Central memory CD8-positive, alpha-beta T cell (primary cell): Measurements from ENCODE around the gene CLBA1.

Experiments
- ATAC-seq: fragments of 150-1000 bp; cut with Tn5 transposase; replicated peaks from 2 replicates; pipeline ENCODE4 v1.10.0; 2022; ENCODE audit warnings: mild to moderate bottlenecking, moderate FRiP score, moderate number of reproducible peaks; ENCODE audit not compliant: poor library complexity, severe bottlenecking; ENCODE audit errors: extremely low read depth
- DNase-seq, 2 donors: peaks; one replicate each; pipeline ENCODE4 v3.0.0; 2021; ENCODE audit warnings: low spot score in 2 of 2
- H3K27ac Mint-ChIP-seq: one replicate; pipeline ENCODE4 v1.8.0; 2022; ENCODE audit warnings: low read depth, mild to moderate bottlenecking, moderate library complexity, mixed read lengths
- H3K27me3 Mint-ChIP-seq: one replicate; pipeline ENCODE4 v1.8.0; 2022; ENCODE audit warnings: mixed read lengths
- H3K36me3 Mint-ChIP-seq: one replicate; pipeline ENCODE4 v1.8.0; 2022; ENCODE audit warnings: mild to moderate bottlenecking, moderate library complexity, mixed read lengths; ENCODE audit not compliant: insufficient read depth
- H3K4me1 Mint-ChIP-seq: one replicate; pipeline ENCODE4 v1.8.0; 2022; ENCODE audit warnings: mixed read lengths
- H3K4me3 Mint-ChIP-seq: one replicate; pipeline ENCODE4 v1.8.0; 2022; ENCODE audit warnings: mild to moderate bottlenecking, moderate library complexity, mixed read lengths
- H3K9me3 Mint-ChIP-seq: one replicate; pipeline ENCODE4 v1.8.0; 2022; ENCODE audit warnings: mixed read lengths

The CLBA1 gene

GRCh38 chr14:104974665-104975390 lies 10.8 kb upstream of the CLBA1 start:
- H3K27ac Mint-ChIP-seq = no peak overlapping the region
- no peaks in the 10 kb centered on the region for H3K9me3 Mint-ChIP-seq
- H3K4me1 Mint-ChIP-seq = peaks cover 9% of the 10 kb centered on the region
- H3K4me3 Mint-ChIP-seq = no peak overlapping the region
- ATAC-seq (no peak), DNase-seq (no peak)
- peaks cover 18% of the 10 kb centered on the region for H3K27me3 Mint-ChIP-seq
- peaks cover 3% of the 10 kb centered on the region for H3K36me3 Mint-ChIP-seq

- Mint-ChIP-seq H3K4me3 (peak overlapping the region; percentile 51), H3K27ac (peak overlapping the region; percentile 11), H3K36me3 (peaks cover 3% of the 10 kb centered on the region), H3K9me3 (no peaks in the 10 kb centered on the region), H3K4me1 (peaks cover 9% of the 10 kb centered on the region), H3K27me3 (peaks cover 18% of the 10 kb centered on the region)
- DNase-seq (no peak), ATAC-seq (peak; percentile 16)
Measured at GRCh38 chr14:104975481-104976197, 9.9 kb upstream of the CLBA1 start.

- H3K4me3 Mint-ChIP-seq = peak overlapping the region; percentile 51
- H3K4me1 Mint-ChIP-seq = peaks cover 9% of the 10 kb centered on the region
- peaks cover 3% of the 10 kb centered on the region for H3K36me3 Mint-ChIP-seq
- DNase-seq (peak; percentile 80 to 91), ATAC-seq (peak; percentile 90)
- H3K27me3 Mint-ChIP-seq = peaks cover 18% of the 10 kb centered on the region
- H3K27ac Mint-ChIP-seq = peak overlapping the region; percentile 11
- H3K9me3 Mint-ChIP-seq = no peaks in the 10 kb centered on the region
Measured at GRCh38 chr14:104976198-104977007, 9.2 kb upstream of the CLBA1 start.

GRCh38 chr14:104977008-104977680 lies 8.4 kb upstream of the CLBA1 start:
- Mint-ChIP-seq H3K27me3 (peaks cover 18% of the 10 kb centered on the region), H3K27ac (no peak overlapping the region), H3K4me3 (peak overlapping the region; percentile 61), H3K4me1 (peaks cover 9% of the 10 kb centered on the region), H3K36me3 (peaks cover 3% of the 10 kb centered on the region), H3K9me3 (no peaks in the 10 kb centered on the region)
- ATAC-seq (no peak), DNase-seq (no peak)

- no peak for ATAC-seq
Measured at GRCh38 chr14:104977681-104978653, 7.6 kb upstream of the CLBA1 start, which contains the start of gene AHNAK2. AHNAK2 (minus strand) TSS chr14:104978374; CDS start chr14:104978237, 137 bp downstream.

DNA sequence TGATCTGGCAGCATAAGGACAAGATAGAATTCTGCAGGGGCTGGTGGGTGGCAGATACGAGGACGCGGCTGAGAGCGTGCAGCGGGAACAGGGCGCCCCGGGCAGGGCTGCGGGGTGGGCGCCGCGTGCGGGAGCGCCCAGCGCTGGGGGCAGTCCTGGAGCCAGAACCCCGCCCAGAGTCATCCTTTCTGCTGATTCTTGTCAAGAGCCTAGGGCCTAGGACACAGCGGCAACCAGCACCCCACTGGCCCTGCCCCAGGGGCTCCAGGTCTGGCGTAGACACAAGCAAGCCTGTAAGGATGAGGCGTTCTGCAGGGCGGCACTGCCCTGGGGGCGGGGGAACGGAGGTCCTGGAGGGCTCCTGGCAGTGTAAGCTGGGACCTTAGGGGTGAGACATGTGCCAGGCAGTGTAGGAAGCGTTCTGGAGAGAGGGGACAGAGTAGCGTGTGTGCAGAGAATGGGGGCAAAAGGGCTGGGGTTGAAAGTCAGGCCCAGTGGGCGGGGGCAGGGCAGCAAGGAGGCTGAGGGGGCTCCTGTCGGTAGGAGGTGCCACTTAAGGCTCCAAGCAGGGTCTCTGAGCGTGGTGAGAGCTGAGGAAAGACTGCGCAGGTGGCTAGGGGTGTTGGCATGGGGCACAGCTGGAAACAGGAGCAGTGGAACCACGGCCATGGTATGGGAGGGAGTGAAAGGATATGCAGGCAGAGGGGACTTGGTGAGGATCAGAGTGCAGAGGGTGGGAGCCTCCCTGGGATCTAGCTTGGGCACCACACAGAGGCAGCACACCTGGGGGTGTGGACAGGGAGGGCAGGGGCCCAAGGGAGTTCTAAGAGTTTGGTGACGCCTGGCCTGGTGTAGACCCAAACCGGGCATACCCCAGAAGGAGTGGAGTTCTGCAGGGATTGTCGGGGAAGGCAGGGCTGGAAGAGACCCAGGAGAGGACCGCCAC lies 6.6 kb upstream of the CLBA1 start:
- no peaks in the 10 kb centered on the region for H3K9me3 Mint-ChIP-seq
- H3K27ac Mint-ChIP-seq = no peak overlapping the region
- H3K4me3 Mint-ChIP-seq = peak overlapping the region; percentile 31
- H3K4me1 Mint-ChIP-seq = peaks cover 9% of the 10 kb centered on the region
- H3K36me3 Mint-ChIP-seq = peaks cover 5% of the 10 kb centered on the region
- DNase-seq (no peak), ATAC-seq (no peak)
- peaks cover 18% of the 10 kb centered on the region for H3K27me3 Mint-ChIP-seq

More at GRCh38 chr14:104977681-104978653, 7.6 kb upstream of the CLBA1 start, which contains the start of gene AHNAK2:
- peaks cover 9% of the 10 kb centered on the region for H3K4me1 Mint-ChIP-seq
- no peak within 1 kb of the TSS for H3K27ac Mint-ChIP-seq
- no peak for DNase-seq
- H3K36me3 Mint-ChIP-seq = peaks cover 3% of the 10 kb centered on the region
- H3K27me3 Mint-ChIP-seq = peaks cover 18% of the 10 kb centered on the region
- H3K9me3 Mint-ChIP-seq = no peaks in the 10 kb centered on the region
- peak within 1 kb of the TSS; percentile 61 for H3K4me3 Mint-ChIP-seq

DNA sequence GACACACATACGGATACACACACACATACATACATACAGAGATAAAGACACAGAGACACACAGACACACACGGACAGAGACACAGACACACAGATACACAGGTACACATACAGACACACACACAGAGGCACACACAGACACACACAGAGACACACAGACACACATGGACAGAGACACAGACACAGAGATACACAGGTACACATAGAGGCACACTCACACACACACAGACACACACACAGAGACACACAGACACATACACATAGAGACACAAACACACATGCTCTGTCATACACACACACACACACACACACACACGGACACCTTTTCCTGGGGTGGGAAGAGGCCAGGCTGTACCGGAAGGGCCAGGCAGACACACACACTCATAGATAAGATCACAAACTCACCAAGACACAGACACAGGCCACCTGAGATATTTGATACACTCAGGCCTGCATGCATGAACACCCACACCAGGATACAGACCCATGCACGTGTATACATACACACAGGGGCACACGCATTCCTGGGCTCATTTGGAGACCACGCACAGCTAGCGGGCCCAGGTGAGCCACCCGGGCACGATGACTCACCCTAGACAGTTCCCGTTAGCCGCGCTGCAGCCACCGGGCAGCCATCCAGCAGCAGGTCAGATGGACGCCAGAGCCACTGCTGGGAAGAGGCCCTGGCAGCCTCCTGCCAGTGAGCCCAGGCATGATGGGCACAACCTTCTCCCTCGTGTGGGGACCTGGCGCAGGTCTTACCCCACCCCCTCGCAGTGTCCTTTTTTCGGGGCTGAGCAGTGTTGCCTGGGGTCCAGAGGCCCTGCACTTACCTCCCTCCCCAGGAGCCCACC lies 5.6 kb upstream of the CLBA1 start:
- Mint-ChIP-seq H3K27me3 (peaks cover 18% of the 10 kb centered on the region), H3K36me3 (peaks cover 12% of the 10 kb centered on the region), H3K27ac (no peak overlapping the region), H3K9me3 (no peaks in the 10 kb centered on the region), H3K4me3 (no peak overlapping the region), H3K4me1 (peaks cover 9% of the 10 kb centered on the region)
- ATAC-seq (no peak), DNase-seq (no peak)

DNA sequence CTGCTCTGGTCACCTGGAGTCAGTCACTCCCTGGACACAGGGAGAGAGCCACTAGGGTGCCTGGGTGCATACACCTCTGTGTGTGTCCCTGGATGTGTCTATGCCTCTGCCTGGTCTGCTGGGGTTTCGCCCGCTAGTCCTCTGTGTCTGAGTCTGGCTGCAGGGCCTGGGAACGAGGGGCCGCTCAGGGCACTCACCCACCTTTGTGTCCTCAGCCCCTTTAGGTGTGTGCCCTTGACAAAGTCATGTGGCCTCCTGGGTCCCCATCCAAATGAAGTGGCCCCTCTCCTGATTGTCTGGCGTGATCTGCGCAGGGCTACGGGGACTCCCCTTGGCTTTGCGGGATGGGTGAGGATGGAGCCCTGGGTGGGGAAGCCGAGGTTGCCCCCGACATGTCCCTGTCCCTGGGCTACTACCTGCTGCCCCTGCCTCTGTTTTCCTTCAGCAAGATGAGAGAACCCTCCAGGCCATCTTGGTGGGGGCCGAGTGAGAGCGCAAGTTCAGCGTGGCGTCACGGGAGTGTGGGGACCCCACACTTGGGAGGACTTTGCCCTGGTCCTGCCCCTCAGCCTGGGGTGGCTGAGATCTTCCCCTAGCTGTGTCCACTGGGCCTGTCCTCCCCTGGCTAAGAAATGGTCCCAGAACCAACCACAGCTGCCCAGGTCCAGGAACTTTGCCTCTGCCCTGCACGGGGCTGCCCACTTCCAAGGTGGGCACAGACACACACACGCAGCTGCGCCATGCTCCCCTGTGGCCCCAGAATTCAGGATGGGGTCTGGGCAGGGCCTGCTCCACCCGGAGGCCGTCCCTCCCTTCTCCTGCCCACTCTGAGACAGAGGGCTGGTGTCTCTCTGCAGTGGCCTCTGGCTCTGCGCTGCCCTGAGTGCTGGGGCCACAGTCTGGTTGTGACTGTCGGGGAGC lies 4.7 kb upstream of the CLBA1 start:
- Mint-ChIP-seq H3K36me3 (peaks cover 12% of the 10 kb centered on the region), H3K9me3 (no peaks in the 10 kb centered on the region), H3K27me3 (peaks cover 16% of the 10 kb centered on the region), H3K27ac (no peak overlapping the region), H3K4me1 (peaks cover 5% of the 10 kb centered on the region), H3K4me3 (no peak overlapping the region)
- DNase-seq (no peak), ATAC-seq (no peak)

DNA sequence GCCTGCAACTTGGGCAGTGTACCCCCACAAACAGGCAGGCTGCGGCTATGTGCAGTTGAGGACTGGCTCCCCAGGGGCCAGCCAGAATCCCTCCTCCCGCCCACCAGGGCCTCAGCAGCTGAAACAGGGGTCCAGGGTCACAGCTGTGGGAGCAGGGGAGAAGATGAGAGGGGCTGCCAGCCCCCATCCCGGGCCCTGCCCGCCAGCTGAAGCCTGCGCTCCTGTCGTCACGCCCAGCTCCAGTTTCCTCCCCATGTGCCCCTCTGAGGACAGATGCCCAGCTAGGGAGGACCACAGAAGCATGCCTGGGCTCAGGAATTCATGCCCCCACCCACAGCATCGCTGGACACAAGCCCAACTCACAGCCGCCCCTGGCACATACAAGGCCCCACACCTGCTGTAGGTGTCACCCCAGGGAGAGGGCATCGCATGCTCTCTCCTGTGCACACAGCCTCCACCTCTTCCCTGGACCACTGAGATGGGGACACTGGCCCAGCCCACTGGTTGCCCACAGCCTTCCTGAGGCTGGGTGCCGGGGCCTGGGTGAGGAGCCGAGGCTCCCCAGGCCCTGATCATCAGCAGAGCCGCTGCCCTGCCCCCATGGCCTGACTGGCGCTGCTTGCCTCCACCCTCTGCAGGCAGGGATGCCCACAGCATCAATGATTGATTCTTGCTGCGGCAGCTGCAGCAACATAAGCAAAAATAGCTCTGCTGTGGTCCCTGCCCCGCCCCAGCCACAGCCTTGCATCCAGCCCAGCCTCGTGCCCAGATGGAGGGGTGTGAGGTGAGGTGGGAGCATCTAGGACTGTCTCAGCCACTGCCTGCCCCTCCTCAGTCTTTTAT lies 3.7 kb upstream of the CLBA1 start:
- H3K4me1 Mint-ChIP-seq = no peaks in the 10 kb centered on the region
- no peak for ATAC-seq
- no peak for DNase-seq
- H3K4me3 Mint-ChIP-seq = no peak overlapping the region
- no peak overlapping the region for H3K27ac Mint-ChIP-seq
- H3K27me3 Mint-ChIP-seq = peaks cover 8% of the 10 kb centered on the region
- H3K36me3 Mint-ChIP-seq = peaks cover 9% of the 10 kb centered on the region
- H3K9me3 Mint-ChIP-seq = no peaks in the 10 kb centered on the region
